GM19239 (cell line): ENCODE results near the gene R3HDM2.
A peak's percentile ranks its signal among the peaks of the same experiment; 100 is the strongest.
"Not testable (repeated sequence)": the region's sequence is repeated elsewhere in the genome, so short reads cannot be mapped to it uniquely, and the experiment has no call there.

Source experiments
- DNase-seq: peaks from one replicate; pipeline ENCODE4 v3.0.0; 2011; ENCODE audit warnings: low spot score; ENCODE audit not compliant: insufficient read length
- FAIRE-seq: peaks from 2 replicates; lab custom pipeline; 2011; peaks lifted over from hg19 to GRCh38; lab: Jason Lieb, UNC

Gene R3HDM2

DNA sequence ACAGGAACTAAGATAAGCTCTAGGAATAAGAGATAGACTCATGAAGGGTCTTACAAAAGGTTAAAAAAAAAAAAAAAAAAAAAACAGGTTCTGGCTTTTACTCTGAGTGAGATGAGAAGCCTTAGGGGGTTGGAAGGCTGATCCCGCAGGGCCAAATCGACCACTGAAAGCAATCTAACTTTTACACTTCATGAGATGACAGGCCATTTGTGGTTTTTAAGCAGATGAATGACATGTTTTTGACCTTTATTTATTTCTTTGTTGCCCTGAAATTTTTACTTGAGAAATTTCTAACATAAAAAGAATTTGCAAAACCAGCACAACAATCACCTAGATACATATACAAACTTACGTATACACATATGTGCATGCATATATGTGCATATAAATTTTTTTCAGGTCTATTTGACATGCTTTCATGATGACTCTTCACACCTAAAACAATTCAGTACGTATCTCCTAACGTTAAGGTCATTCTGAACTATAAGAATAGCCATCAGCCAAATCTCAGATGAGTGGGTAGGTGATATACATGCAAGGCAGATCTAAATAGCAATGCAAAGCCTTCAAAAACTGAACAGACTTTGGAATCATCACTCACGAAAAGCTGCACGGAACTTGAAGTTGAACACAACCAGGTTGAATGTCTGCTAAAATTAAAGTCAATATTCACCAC, 87.0 kb downstream of the R3HDM2 start:
- DNase-seq, result no peak
- no peak for FAIRE-seq

DNA sequence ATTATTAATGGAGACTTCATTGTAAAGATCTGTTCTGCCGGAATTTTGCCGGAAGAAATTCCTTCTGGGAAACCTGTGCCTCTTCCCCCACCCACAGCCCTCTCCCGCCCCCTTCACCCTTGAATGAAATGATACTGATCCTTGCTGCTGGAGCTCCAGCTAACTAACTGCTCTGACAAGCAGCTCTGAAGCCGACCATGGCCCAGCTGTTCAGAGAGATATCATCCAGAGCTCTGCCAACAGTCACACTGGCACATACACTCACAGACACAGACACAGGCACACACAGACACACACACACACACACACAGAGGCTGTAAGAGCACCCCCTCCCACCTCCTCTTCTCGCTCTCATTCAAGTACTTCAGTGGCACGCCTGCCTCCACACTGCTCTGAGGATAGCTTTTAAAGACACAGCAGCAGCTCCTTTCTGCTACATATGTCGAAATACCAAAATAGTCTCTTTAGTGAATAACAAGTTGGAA, 88.6 kb downstream of the R3HDM2 start:
- no peak for FAIRE-seq
- no peak for DNase-seq

DNA sequence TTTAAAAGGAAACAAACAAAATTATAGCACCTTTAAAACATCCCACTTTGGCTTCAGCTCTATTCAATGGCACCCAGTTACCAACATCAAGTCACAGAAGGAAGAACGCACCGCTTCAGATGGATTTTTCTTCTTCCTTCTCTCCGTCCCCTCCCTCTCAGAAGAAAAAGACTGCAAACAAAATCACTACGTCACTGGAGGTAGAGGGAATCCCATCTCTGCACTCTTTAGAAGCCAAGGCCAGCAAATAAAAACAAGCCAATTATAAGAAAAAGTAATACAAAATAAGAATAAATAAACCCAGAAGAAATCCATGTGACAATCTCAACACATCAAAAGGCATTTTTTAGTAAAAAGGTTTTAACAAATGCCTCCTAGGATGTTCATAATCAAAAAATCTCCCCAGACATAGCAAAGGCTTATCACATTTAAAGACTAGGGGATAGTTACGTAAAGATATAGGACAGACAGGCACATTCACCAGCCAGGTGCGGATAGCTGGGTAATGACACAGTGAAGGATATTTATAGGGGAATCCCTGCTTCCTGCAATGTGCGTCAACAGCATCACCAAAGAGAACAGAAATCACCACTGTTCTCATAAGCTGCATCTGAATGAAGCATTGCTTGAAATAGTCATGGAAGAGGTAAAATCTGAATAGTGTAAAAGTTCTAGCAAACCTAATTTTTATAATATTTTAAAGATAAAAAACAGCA, 89.4 kb downstream of the R3HDM2 start:
- no peak for DNase-seq
- FAIRE-seq, result no peak

DNA sequence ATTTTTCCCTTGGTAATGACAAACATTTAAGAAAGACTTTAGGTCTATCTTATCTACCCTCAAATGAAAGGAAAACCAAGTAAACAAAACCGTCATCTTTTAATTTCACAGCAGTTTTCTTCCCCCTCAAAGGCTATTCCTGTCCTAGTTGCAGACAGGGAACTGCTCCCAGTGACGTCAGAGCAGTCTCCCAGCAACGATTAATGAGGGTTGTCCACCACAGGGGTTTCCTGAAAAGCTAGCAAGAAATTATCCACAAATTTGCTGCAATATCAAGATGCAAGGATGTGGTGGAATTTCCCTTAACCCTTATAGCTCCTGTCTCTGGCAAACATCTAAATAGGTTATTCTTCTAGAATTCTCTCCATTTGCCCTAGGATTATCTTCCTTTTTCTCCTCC, 90.7 kb downstream of the R3HDM2 start:
- peak; percentile 63 for FAIRE-seq
- no peak for DNase-seq

DNA sequence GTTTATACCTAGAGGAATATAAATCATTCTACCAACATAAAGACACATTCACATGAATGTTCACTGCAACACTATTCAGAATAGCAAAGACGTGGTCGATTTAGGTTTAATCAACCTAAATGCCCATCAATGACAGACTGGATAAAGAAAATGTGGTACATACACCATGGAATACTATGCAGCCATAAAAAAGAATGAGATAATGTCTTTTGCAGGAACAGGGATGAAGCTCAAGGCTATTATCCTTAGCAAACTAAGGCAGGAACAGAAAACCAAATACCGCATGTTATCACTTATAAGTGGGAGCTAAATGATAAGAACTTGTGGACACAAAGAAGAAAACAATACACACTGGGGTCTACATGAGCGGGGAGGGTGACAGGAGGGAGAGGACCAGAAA, 94.5 kb downstream of the R3HDM2 start:
- DNase-seq, FAIRE-seq: not testable (repeated sequence)

DNA sequence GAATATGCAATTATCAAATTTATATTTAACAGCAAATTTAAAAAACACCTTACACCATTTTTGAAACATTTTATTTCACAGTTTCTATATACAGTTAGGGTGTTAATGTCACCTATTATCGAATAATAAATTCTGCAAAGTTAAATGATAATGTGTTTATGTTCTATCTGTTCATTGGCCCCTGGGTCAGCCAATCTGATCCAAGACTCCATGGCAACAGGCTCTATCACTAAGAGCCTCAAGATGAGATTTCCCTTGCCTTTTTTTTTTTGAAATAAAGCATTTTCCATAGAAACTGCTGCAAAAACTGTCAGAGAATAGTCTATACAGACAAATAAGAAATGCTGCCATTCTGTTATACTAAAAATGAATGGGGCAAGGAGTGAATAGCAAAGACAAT, 96.6 kb downstream of the R3HDM2 start:
- FAIRE-seq (no peak), DNase-seq (no peak)

DNA sequence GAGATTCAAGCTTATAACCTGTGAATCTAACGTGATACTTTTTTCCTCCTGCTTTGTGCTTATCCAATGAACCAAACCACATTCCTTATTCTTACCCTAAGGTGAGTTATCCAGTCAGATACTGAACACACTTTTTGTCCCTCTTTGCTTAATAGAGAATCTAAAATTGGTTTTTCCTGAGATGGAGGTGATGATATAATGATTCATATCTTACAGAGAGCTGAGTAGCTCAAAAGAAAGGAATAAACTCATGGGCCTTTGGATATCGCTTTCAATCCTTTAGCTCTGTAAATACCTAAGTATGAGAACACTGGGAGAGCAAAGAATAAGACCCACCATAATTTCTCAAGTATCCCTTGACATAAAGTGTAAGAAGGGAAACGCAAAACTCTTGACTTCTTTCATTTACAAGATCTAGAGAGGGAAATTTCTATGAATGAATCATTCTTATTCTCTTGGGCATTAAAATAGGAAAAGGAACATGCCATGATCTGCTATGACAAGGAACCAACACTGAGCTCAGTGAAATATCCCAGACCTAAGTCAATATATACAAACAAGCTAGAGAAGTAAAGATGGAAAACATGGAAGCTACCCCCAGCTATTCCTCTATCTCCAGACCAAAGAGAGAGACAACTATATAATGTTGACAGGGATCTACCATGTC, 98.1 kb downstream of the R3HDM2 start:
- FAIRE-seq (no peak), DNase-seq (no peak)

DNA sequence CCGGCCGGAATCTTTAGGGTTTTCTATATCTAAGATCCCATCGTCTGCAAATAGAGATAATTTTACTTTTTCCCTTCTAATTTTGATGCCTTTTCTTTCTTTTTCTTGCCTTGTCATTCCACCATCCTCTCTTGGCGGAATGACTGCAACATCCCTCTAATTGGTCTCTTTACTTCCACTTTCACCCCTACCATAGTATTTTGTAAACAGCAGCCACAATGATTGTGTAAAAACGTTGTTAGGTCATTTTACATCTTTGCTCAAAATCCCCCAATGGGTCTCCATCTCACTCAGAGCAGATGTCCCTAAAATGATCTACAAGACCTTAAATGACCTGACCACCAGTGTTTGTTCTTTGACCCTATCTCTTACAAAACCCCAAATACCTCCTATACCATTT, 99.9 kb downstream of the R3HDM2 start:
- DNase-seq, result no peak
- FAIRE-seq, result no peak

DNA sequence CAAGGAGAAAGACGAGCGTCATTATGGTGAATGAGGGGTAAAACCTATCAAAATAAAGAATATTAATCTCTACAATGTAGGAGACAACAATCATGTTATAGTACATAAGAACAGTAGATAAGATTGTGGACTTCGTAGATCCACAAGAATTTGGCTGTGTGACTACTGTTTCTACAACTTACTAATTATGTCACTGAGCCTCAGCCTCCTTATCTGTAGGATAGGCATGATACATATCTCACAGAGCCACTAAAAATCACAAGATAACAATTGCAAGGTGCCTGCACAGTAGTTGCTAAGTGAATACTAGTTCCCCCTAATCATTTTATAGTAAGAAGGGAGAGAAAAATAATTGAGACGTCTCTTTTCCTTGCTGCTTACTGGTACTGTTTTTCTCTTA, 101.6 kb downstream of the R3HDM2 start:
- no peak for DNase-seq
- FAIRE-seq, result no peak

DNA sequence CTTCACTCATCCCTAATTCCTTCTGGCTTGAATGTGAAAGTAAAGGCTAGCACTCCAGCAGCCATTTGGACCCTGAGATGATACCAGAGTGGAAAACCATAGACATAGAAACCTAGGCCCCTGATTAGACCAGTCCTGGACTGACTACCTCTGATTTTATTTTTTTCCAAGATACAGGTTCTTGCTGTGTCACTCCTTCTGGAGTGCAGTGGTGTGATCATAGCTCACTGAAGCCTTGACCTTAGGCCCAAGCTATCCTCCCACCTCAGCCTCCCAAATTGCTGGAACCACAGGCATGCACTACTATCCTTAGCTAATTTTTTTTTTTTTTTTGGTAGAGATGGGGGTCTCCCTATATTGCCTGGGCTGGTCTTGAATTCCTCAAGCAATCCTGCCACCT, 105.4 kb downstream of the R3HDM2 start:
- DNase-seq (no peak), FAIRE-seq (no peak)

DNA sequence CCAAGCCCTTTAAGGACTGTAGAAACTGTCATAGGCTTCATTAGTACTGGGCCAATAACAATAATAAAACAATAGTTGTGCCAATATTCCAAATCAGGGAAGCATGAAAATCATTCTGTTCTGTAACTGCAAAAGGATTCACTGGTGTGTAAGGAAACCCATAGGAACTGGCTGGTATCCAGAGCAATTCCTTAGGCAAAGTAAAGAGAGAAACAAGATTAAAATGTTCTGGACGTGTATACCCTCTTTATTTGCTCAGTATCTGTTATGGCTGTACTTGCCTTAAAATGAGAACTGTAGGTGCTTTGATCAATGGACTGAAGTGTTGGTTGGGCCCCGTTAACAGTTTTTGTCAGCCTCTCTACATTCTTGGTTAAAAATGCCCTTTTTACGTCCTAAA, 107.4 kb downstream of the R3HDM2 start:
- FAIRE-seq (no peak), DNase-seq (no peak)

DNA sequence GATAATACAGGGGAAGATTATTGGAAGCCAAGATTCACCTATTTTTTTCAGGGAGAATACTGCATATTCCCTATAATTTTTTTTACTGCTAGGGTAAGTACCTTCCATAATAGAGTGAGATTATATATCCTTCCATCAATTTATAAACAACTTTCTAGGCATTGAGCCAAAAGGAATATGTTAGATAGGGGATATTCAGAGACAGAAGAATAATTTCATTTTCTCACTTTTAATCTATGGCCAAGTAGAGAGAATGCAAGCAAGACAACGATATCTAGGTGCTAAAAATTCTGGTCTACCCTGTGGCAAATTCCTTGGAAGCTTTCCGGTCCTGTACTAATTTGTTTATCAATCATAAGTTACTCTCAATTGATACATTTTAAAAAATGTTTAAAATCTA, 110.2 kb downstream of the R3HDM2 start:
- DNase-seq (no peak), FAIRE-seq (no peak)

DNA sequence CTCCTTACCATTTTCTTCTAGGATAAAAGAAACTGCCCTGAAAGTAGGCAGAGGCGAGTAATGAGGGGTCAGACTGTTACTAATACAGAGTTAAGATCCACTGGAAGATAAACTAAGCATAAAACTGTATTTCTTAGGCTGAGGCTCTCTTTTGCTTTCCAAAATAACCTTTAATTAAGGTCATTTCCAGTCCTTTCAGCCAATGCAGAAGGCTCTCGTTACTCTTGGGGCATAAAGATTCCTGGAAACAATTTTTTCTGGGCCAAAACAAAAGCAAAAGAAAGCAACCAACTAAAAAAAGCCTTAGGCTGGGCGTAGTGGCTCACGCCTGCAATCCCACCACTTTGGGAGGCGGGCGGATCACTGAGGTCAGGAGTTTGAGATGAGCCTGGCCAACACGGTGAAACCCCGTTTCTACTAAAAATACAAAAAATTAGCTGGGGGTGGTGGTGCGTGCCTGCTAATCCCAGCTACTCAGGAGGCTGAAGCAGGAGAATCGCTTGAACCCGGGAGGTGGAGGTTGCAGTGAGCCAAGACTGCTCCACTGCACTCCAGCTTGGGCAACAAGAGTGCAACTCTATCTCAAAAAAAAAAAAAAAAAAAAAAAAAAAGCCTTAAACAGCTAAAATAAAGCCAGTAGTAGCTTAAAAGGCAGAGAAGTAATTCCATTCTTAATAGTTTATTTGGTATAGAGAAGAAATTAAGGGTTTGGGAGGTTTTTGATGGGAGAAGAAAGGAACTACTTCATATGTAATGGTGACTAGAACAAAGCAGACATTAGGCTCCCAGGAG, 111.0 kb downstream of the R3HDM2 start:
- FAIRE-seq (no peak), DNase-seq (no peak)

DNA sequence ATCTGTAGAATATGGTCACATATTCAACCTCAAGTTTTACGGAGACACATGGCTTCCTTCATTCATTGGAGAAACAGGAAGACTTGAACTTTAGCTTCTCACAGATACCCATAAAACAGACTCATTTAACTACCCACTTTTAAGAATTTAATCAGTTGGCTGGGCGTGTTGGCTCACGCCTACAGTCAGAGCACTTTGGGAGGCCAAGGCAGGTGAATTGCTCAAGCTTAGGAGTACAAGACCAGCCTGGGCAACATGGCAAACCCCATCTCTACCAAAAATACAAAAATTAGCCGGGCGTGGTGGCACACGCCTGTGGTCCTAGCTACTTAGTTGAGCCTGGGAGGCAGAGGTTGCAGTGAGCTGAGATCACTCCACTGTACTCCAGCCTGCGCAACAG, 115.2 kb downstream of the R3HDM2 start:
- FAIRE-seq (no peak), DNase-seq (no peak)

DNA sequence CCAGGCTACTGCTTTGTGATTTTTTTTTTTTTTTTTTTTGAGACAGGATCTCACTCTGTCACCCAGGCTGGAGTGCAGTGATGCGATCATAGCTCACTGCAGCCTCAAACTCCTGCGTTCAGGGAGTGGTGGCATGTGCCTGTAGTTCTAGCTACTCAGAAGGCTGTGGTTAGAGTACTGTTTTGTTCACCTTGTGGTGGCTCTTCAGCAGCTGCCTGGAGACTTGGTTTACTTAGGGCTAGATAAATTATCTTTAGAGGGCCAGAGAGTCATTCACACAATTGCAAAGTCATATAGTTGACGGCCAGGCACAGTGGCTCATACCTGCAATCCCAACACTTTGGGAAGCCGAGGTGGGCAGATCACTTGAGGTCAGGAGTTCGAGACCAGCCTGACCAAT, 118.6 kb downstream of the R3HDM2 start:
- DNase-seq, FAIRE-seq: not testable (repeated sequence)

DNA sequence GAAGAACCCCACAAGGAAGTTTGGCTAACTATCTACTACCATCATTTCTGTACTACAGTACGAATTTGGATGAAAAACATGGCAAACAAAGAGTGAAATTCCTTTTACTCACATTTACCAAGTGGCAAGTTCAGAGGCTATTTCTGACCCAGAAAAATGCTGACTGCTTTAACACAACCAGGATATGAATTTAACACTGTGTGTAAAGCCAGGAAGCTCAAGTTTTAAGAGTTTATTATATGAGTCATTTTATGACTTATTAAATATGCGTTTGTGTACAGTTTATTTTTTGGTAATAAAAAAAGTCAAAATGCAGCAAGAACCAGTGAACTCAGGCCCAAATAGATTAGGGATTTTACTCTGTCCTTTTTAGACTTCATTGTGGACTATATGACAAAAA, 121.4 kb downstream of the R3HDM2 start:
- DNase-seq (no peak), FAIRE-seq (no peak)

DNA sequence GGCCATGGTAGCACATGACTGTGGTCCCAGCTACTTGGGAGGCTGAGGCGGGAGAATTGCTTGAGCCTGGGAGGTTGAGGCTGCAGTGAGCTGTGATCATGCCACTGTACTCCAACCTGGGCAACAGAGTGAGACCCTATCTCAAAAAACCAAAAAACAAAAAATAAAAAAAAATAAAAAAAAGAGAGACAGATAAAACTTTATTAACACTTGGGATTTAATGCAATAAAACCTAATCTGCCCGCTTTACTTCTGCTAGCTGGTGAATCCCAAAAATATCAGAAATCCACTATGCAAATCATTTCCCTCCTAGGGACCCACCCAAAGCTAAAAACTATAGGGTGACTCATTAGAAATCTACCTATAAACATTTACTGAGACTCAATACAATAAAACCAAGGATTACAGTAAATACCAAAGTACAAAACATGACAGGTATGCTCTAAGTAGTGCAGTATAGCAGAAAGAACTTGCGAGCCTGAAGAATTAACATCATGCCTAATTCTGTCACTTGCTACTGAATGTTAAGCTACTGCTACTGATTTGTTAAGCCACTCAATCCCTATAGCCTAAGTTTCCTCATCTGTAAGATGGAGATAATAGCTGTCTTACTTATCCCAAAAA, 129.8 kb downstream of the R3HDM2 start:
- DNase-seq, result no peak
- FAIRE-seq, result no peak

DNA sequence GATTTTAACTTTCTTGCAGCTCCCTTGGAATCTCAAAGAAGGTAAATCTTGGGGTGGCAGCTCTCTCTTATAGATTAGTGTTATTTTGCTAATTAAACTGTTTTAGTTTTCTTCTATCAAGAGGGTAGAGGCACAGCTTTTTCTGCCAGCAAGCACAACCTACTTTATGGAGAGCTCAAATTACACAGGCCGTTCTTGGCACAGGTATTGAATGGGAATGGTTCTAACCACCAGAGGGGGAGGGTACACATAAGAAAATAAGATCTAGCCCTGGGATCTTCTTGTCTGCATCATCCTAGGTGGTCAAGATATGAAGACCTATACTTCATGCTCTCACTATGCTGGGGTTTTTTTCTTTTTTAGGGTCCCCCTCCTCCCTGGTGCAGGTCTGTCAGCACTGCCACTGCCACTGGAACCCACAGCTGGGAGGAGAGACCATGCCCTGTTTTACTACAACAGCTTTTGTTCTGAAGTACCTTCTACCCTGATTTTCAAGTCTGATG, 131.3 kb downstream of the R3HDM2 start:
- DNase-seq (no peak), FAIRE-seq (no peak)

DNA sequence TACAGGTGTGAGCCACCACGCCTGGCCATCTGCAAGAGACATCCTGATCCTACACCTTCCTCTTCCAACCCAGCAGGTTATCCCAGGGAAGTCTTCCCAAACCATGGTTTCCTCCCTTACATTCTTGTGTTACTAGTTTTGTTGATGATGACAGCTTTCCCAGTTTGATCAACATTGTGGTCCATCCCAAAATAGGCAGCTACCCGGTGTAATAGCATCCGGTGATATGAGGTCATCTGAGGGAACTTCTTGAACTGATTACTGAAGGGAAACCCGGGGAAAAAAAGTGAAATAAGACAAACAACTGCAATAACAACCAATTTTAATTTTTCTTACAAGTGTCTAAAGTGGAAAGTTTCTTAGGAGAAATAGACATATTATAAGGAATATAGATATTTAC, 134.6 kb downstream of the R3HDM2 start:
- FAIRE-seq, result no peak
- DNase-seq, result no peak

DNA sequence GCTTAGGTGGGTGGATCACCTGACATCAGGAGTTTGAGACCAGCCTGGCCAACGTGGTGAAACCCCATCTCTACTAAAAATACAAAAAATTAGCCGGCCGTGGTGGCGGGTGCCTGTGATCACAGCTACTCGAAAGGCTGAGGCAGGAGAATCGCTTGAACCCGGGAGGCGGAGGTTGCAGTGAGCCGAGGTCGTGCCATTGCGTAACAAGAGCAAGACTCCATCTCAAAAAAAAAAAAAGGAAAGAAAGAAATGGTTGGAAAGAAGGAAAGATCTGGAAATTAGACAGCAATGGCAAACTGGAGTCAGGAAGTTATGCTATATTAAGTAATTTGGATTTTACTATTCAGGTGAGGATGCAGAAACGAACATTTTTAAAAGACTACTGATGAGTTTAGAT, 148.8 kb downstream of the R3HDM2 start:
- FAIRE-seq, DNase-seq: not testable (repeated sequence)
